ENCODE results near the gene ZHX3. TPM values are rescaled to one million over a fixed set of nuclear protein-coding genes. Genes with fewer than 3 reads are reported as not detected.

ZHX3 gene
- total and polyA plus RNA-seq, 2 donors (not counting 1 experiment from before 2014, with no cell fraction given): 4.3 to 22.2 TPM

GRCh38 chr20:41224281-41224680 is 93.2 kb downstream of the ZHX3 start:
- ChIA-PET POLR2A (no interaction called here), CTCF (interaction anchor here (1.0 to 3.2 kb wide), 7 partner anchors 7 to 116 kb away, joined by 3 to 16 read pairs (median 6); partner anchors contain the start of gene LPIN3)
- H3K4me1 Mint-ChIP-seq: peaks cover 4% of the 10 kb centered on the region
- 100% methylated on average over 1 of the region's 1 CpG for WGBS (ENCODE audit: insufficient coverage)
- no peak overlapping the region for H3K9ac ChIP-seq (ENCODE audit: low read length)
- no peak overlapping the region for H3K27ac Mint-ChIP-seq
- no peak for TF ChIP-seq EZH2 (IDR thresholded peaks at IDR 0.05; ENCODE audit: borderline replicate concordance, insufficient read depth, low read depth, low read length, poor library complexity, severe bottlenecking)
- TF ChIP-seq CTCF (IDR thresholded peaks at IDR 0.05): no peak
- H3K27ac ChIP-seq (ENCODE audit: low read length in 2 of 2): no peak overlapping the region
- no peak overlapping the region for H3K4me2 ChIP-seq (replicated peaks; ENCODE audit: low read depth, low read length, poor library complexity, severe bottlenecking)
- no peaks in the 10 kb centered on the region for H4K20me1 ChIP-seq (ENCODE audit: control insufficient read depth, insufficient read depth, low read length, poor library complexity, severe bottlenecking)
- no peaks in the 10 kb centered on the region for H3K9me3 ChIP-seq (ENCODE audit: control extremely low read depth in 1 of 3, control insufficient read depth in 2 of 3, insufficient read depth in 1 of 3, low read length in 2 of 3)
- no peak overlapping the region for H3K4me3 ChIP-seq (ENCODE audit: control extremely low read depth in 1 of 5, extremely low read depth in 1 of 5, insufficient read depth in 1 of 5, low read depth in 2 of 5, low read length in 4 of 5)
- H3K36me3 ChIP-seq (replicated peaks in 1 of 2; ENCODE audit: control extremely low read depth in 1 of 2, control insufficient read depth in 1 of 2, extremely low read depth in 1 of 2, insufficient read depth in 2 of 2, low read length in 1 of 2): no peaks in the 10 kb centered on the region
- no peak overlapping the region for H3K4me3 Mint-ChIP-seq
- H2AFZ ChIP-seq (ENCODE audit: insufficient read depth, low read depth, low read length, poor library complexity, severe bottlenecking): no peak overlapping the region
- DNase-seq (no peak), ATAC-seq (ENCODE audit: low read depth) (no peak)
- H3K27me3 Mint-ChIP-seq: no peaks in the 10 kb centered on the region
- intact Hi-C loops (cut with micrococcal nuclease): no loop called here
- H3K27me3 ChIP-seq (replicated peaks in 1 of 4; ENCODE audit: control extremely low read depth in 1 of 4, control insufficient read depth in 3 of 4, insufficient read depth in 4 of 4, low read length in 3 of 4): no peaks in the 10 kb centered on the region
- no peaks in the 10 kb centered on the region for H3K4me1 ChIP-seq (ENCODE audit: control insufficient read depth in 2 of 2, insufficient read depth in 2 of 2, low read length in 2 of 2)
- no peaks in the 10 kb centered on the region for H3K9me3 Mint-ChIP-seq (ENCODE audit: insufficient read depth)
- H3K79me2 ChIP-seq (ENCODE audit: control insufficient read depth, insufficient read depth, low read length): no peaks in the 10 kb centered on the region

DNA sequence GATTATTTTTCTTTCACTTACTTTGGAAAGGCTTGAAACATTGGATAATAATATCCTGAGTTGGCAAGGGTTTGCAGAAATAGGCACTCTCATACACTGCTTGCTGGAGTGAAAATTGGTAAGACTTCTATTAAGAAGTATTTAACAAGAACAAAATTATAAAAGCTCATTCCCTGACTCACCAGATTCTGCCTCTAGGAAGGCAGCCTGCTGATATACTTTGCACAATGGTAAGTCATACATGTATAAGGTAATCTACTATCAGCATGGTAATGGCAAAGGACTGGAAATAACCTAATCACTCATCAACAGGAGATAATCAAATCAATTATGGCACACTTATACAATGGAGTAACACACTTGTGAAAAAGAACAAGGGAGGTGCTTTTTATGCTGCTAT is 94.4 kb downstream of the ZHX3 start:
- CTCF ChIA-PET: interaction anchor here (1.0 to 3.2 kb wide), 4 partner anchors 8 to 88 kb away, joined by 3 to 16 read pairs (median 12); no protein-coding TSS in a partner anchor
- Histone ChIP-seq H3K4me3 (ENCODE audit: control extremely low read depth in 1 of 5, extremely low read depth in 1 of 5, insufficient read depth in 1 of 5, low read depth in 2 of 5, low read length in 4 of 5) (no peak overlapping the region), H4K20me1 (ENCODE audit: control insufficient read depth, insufficient read depth, low read length, poor library complexity, severe bottlenecking) (no peaks in the 10 kb centered on the region), H2AFZ (ENCODE audit: insufficient read depth, low read depth, low read length, poor library complexity, severe bottlenecking) (no peak overlapping the region), H3K27me3 (replicated peaks in 1 of 4; ENCODE audit: control extremely low read depth in 1 of 4, control insufficient read depth in 3 of 4, insufficient read depth in 4 of 4, low read length in 3 of 4) (no peaks in the 10 kb centered on the region), H3K9ac (ENCODE audit: low read length) (no peak overlapping the region), H3K4me1 (ENCODE audit: control insufficient read depth in 2 of 2, insufficient read depth in 2 of 2, low read length in 2 of 2) (no peaks in the 10 kb centered on the region), H3K36me3 (replicated peaks in 1 of 2; ENCODE audit: control extremely low read depth in 1 of 2, control insufficient read depth in 1 of 2, extremely low read depth in 1 of 2, insufficient read depth in 2 of 2, low read length in 1 of 2) (no peaks in the 10 kb centered on the region), H3K9me3 (ENCODE audit: control extremely low read depth in 1 of 3, control insufficient read depth in 2 of 3, insufficient read depth in 1 of 3, low read length in 2 of 3) (no peaks in the 10 kb centered on the region), H3K4me2 (replicated peaks; ENCODE audit: low read depth, low read length, poor library complexity, severe bottlenecking) (no peak overlapping the region), H3K27ac (ENCODE audit: low read length in 2 of 2) (no peak overlapping the region), H3K79me2 (ENCODE audit: control insufficient read depth, insufficient read depth, low read length) (no peaks in the 10 kb centered on the region)
- Mint-ChIP-seq H3K4me3 (no peak overlapping the region), H3K27ac (no peak overlapping the region), H3K9me3 (ENCODE audit: insufficient read depth) (no peaks in the 10 kb centered on the region), H3K4me1 (peaks cover 4% of the 10 kb centered on the region), H3K27me3 (no peaks in the 10 kb centered on the region)
- TF ChIP-seq CTCF (IDR thresholded peaks at IDR 0.05): no peak
- no peak for TF ChIP-seq EZH2 (IDR thresholded peaks at IDR 0.05; ENCODE audit: borderline replicate concordance, insufficient read depth, low read depth, low read length, poor library complexity, severe bottlenecking)
- intact Hi-C loops (cut with micrococcal nuclease): no loop called here
- ATAC-seq (ENCODE audit: low read depth) (no peak), DNase-seq (no peak)
- POLR2A ChIA-PET: no interaction called here

Measured in B cell (primary cell).